Measurements from ENCODE around the gene IFNA13.

Gene IFNA13

DNA sequence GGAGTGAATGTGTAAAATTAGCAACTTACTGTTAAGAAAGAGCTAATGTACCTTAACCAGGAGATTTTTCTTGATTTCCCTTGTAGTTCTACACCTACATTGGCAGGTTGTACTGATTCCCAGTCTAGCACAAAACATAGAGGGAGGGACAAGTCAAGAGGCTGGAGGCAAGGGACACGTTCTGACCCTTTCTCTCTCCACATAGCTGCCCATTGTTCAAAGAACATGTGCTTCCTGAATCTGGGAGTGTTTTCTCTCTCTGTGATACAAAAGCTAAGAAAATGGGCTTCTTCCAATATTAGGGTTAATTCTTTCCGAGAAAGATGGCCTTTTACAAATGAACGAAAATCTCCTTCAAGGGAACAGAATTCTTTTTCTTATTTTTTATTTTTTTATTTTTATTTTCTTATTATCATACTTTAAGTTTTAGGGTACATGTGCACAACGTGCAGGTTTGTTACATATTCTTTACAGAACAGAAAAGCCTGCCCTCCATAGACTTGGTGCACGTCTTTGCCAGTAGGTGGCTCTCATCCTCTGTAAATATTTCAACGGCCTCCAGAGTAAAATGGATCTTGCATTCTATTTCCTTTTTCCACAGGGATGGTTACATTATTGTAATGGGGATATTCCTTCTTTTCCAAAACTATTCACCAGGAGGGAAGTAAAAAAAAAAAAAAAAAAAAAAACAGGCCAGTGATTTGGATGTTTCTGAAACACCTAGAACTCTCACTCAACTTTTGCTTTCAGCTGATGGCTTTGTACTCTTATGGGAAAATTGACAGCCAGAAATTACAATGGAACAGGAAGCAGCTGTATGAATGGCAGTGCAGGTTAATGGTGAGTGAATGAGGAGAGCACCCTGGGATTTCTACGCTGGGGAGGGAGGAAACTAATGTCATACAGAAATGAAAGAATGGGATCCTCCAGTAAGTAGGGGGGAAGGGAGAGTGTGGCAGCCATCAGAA is 49.6 kb downstream of the IFNA13 start:
- Histone ChIP-seq H3K27ac (ENCODE audit: low read length) (no peak overlapping the region), H3K27me3 (ENCODE audit: low read depth, low read length) (no peaks in the 10 kb centered on the region), H3K4me3 (ENCODE audit: low read depth in 1 of 2, low read length in 2 of 2) (no peak overlapping the region), H3K9me3 (ENCODE audit: control insufficient read depth in 1 of 2, low read length in 2 of 2) (no peaks in the 10 kb centered on the region), H3K36me3 (ENCODE audit: control insufficient read depth in 1 of 2, insufficient read depth in 2 of 2, low read length in 2 of 2) (peaks cover 8 to 9% of the 10 kb centered on the region in 2 donors), H3K4me1 (ENCODE audit: control insufficient read depth in 1 of 2, insufficient read depth in 2 of 2, low read length in 2 of 2) (peaks cover 0 to 6% of the 10 kb centered on the region in 2 donors)
